Heart right ventricle (tissue), 16 donors: Measurements from ENCODE around the gene CCL7. TPM values are rescaled to one million over a fixed set of nuclear protein-coding genes. Genes with fewer than 3 reads are reported as not detected.

ENCODE experiments used
- ATAC-seq, 8 donors: fragments of 200-7000 bp; cut with Tn5 transposase; one replicate each; pipeline ENCODE4 v1.9.1; 2020; ENCODE audit warnings: mild to moderate bottlenecking in 8 of 8, moderate library complexity in 8 of 8, moderate number of reproducible peaks in 1 of 8
- DNase-seq, 2 donors: peaks; one replicate each; pipeline ENCODE4 v3.0.0-alpha.2; 2020
- H3K27ac ChIP-seq, 10 donors: fragments of 200-600 bp; sonication (generic) in 2 of 10; one replicate each; pipeline versions ENCODE4 v1.5.0 to v1.8.0; 2020 to 2022; ENCODE audit warnings: mild to moderate bottlenecking in 3 of 10
- H3K27me3 ChIP-seq, 7 donors: fragments of 200-600 bp; one replicate each; pipeline ENCODE4 v1.8.0; 2021 to 2022; ENCODE audit warnings: mild to moderate bottlenecking in 2 of 7
- H3K36me3 ChIP-seq, 9 donors: fragments of 200-600 bp; sonication (generic) in 1 of 9; one replicate each; pipeline versions ENCODE4 v1.5.0 to v1.8.0; 2020 to 2022; ENCODE audit warnings: mild to moderate bottlenecking in 2 of 9
- H3K4me1 ChIP-seq, 9 donors: fragments of 200-600 bp; sonication (generic) in 1 of 9; one replicate each; pipeline versions ENCODE4 v1.5.0 to v1.8.0; 2020 to 2022; ENCODE audit warnings: mild to moderate bottlenecking in 4 of 9
- H3K4me3 ChIP-seq, 10 donors: fragments of 200-600 bp; sonication (generic) in 2 of 10; one replicate each; pipeline versions ENCODE4 v1.5.0 to v1.8.0; 2020 to 2022; ENCODE audit warnings: mild to moderate bottlenecking in 7 of 10, moderate library complexity in 2 of 10
- H3K9me3 ChIP-seq, 11 donors: fragments of 200-600 bp in 10 of 11; sonication (generic) in 2 of 11; one replicate each; pipeline versions ENCODE4 v1.5.0 to v1.8.0; 2013 to 2022; ENCODE audit warnings: mild to moderate bottlenecking in 2 of 11, control low read depth in 1 of 11, moderate library complexity in 1 of 11
- CTCF ChIP-seq, 9 donors: fragments of 200-600 bp; sonication (generic) in 2 of 9; IDR thresholded peaks; one replicate each; pipeline versions ENCODE4 v1.5.0 to v1.8.0; 2021 to 2022; ENCODE audit warnings: antibody characterized with exemption in 9 of 9, mild to moderate bottlenecking in 5 of 9, moderate library complexity in 1 of 9
- WGBS, 2 donors: extraction: QIAGEN DNeasy Blood & Tissue Kit; methylation state at CpG; one replicate each; pipeline ENCODE4 v1.1.7; 2013; ENCODE audit warnings: inconsistent platforms in 1 of 2; 5-methylcytosine and 5-hydroxymethylcytosine counted together
- intact Hi-C, 10 donors: fragments of 100-400 bp; cut with DNase I; formaldehyde crosslinking; loops; one replicate each; pipeline versions ENCODE4 v1.11.1 to v1.14.2; 2022
- polyA plus RNA-seq, 2 donors: library from polyadenylated mRNA; stranded (reverse); fragments of 200-250 nt; gene quantifications; one replicate each; pipeline ENCODE4 v1.2.3, GENCODE V29; 2013
- total RNA-seq, 10 donors: library from RNA; stranded (reverse); fragmentation: NEBNext Ultra II Directional in 3 of 10; extraction: Animal tissue kit (Norgen Biotek cat#: 25700) in 3 of 10; gene quantifications; one replicate each; pipeline versions ENCODE4 v1.2.1 to v1.2.4, GENCODE V29; 2021 to 2023
- donor health status: Arrhythmogenic right ventricular cardiomyopathy.
- donor health status: ischemic (EF 13 %, LVEDD 7.1; RV severe dilation, severe dysfunction).
- donor health status: healthy with polysubstance abuse.
- donor health status: DM: no; HTN: yes; CAD: no.
- donor health status: DM: no; HTN: no; CAD: no.
- donor health status: ischemic (EF 25% LVEDD 6.9; RV normal size, moderate dysfunction).
- donor health status: ischemic (EF 25% LVEDD 5.7; RV mildly dilated, moderate dysfunction).
- donor health status: healthy.
- donor health status: DM: yes; HTN: yes; CAD: no.
- donor health status: Ischemic cardiomyopathy.
- donor health status: ischemic (EF 35%, LVEDD 5.7; RV mildly dilated, moderate dysfunction).
- donor health status: nonischemic (EF 11% LVEDD 7.7; RV severe dilation, severe dysfunction).
- donor health status: DM: yes; HTN: yes; CAD: no.
- donor health status: PGD.
- donor health status: ischemic (EF 29% LVEDD 5.4; RV normal size, mild dysfunction).
- donor health status: nonischemic (EF 23%, LVEDD 6.1; RV moderate dilation, normal function).

Gene CCL7
- total and polyA plus RNA-seq, 12 donors = 0.29 to 0.65 TPM; not detected in 10

- H3K27ac ChIP-seq = peak overlapping the region in 3 of 10 donors; percentile 65 to 77 (median 75)
- no peak for TF ChIP-seq CTCF (IDR thresholded peaks at IDR 0.05)
- H3K4me3 ChIP-seq = no peak overlapping the region
- intact Hi-C loops = loop anchor here in 3 of 10 donors (5.0 kb wide), 3 partner anchors 46 to 59 kb away; partner anchors contain the start of genes CCL1 (in 1 of the 3) and CCL13 (in 1 of the 3)
- H3K9me3 ChIP-seq = no peaks in the 10 kb centered on the region
- DNase-seq = no peak
- no peak for ATAC-seq
- H3K4me1 ChIP-seq = peaks cover 6 to 73% (median 47%) of the 10 kb centered on the region in 9 donors
- H3K36me3 ChIP-seq = no peaks in the 10 kb centered on the region
- peaks cover 0 to 5% (median 0%) of the 10 kb centered on the region in 7 donors for H3K27me3 ChIP-seq
- WGBS, 2 donors = 85 to 86% methylated on average over 7 of the region's 7 CpGs
Observed at GRCh38 chr17:34311291-34311690, 41.3 kb downstream of the CCL7 start.

GRCh38 chr17:34312080-34312479, 42.1 kb downstream of the CCL7 start:
- Histone ChIP-seq H3K27me3 (peaks cover 0 to 5% (median 0%) of the 10 kb centered on the region in 7 donors), H3K27ac (peak overlapping the region in 9 of 10 donors; percentile 31 to 83 (median 70)), H3K4me1 (peaks cover 3 to 65% (median 39%) of the 10 kb centered on the region in 9 donors), H3K9me3 (no peaks in the 10 kb centered on the region), H3K4me3 (no peak overlapping the region), H3K36me3 (no peaks in the 10 kb centered on the region)
- 53 to 62% methylated on average over 5 of the region's 5 CpGs for WGBS, 2 donors
- ATAC-seq (peak in 7 of 8 donors; percentile 57 to 88 (median 76)), DNase-seq (no peak)
- TF ChIP-seq CTCF (IDR thresholded peaks at IDR 0.05) = no peak
- intact Hi-C loops = loop anchor here in 3 of 10 donors (5.0 kb wide), 3 partner anchors 45 to 60 kb away; partner anchors contain the start of genes CCL1 (in 1 of the 3) and CCL13 (in 1 of the 3)

GRCh38 chr17:34313164-34313563, 43.1 kb downstream of the CCL7 start:
- DNase-seq = no peak
- Histone ChIP-seq H3K36me3 (no peaks in the 10 kb centered on the region), H3K27me3 (peaks cover 0 to 5% (median 0%) of the 10 kb centered on the region in 7 donors), H3K4me1 (peaks cover 0 to 56% (median 29%) of the 10 kb centered on the region in 9 donors), H3K4me3 (no peak overlapping the region), H3K27ac (peak overlapping the region in 9 of 10 donors; percentile 35 to 83 (median 70)), H3K9me3 (peaks cover 0 to 3% (median 0%) of the 10 kb centered on the region in 11 donors)
- peak in 6 of 8 donors; percentile 36 to 75 (median 53) for ATAC-seq
- intact Hi-C loops = loop anchor here in 3 of 10 donors (5.0 kb wide), 3 partner anchors 44 to 61 kb away; partner anchors contain the start of genes CCL1 (in 1 of the 3) and CCL13 (in 1 of the 3)
- WGBS, 2 donors = 84 to 85% methylated on average over 4 of the region's 4 CpGs
- TF ChIP-seq CTCF (IDR thresholded peaks at IDR 0.05) = no peak

- TF ChIP-seq CTCF (IDR thresholded peaks at IDR 0.05) = no peak
- intact Hi-C loops = loop anchor here in 3 of 10 donors (5.0 kb wide), 3 partner anchors 43 to 62 kb away; partner anchors contain the start of genes CCL1 (in 1 of the 3) and CCL13 (in 1 of the 3)
- WGBS, 2 donors = 33 to 48% methylated on average over 4 of the region's 4 CpGs
Observed at GRCh38 chr17:34314279-34314678, 44.3 kb downstream of the CCL7 start.

More at GRCh38 chr17:34314279-34314678, 44.3 kb downstream of the CCL7 start:
- peak overlapping the region; percentile 14 to 83 (median 68) for H3K27ac ChIP-seq
- no peaks in the 10 kb centered on the region for H3K36me3 ChIP-seq
- peaks cover 0 to 5% (median 0%) of the 10 kb centered on the region in 7 donors for H3K27me3 ChIP-seq
- ATAC-seq (peak in 7 of 8 donors; percentile 55 to 65 (median 56)), DNase-seq (peak in 1 of 2 donors; percentile 29)
- H3K9me3 ChIP-seq = peaks cover 0 to 7% (median 0%) of the 10 kb centered on the region in 11 donors
- peaks cover under 1 to 56% (median 26%) of the 10 kb centered on the region in 9 donors for H3K4me1 ChIP-seq
- H3K4me3 ChIP-seq = no peak overlapping the region
